Measurements from ENCODE around the gene ARMH3. TPM values are rescaled to one million over a fixed set of nuclear protein-coding genes. Genes with fewer than 3 reads are reported as not detected.

The ARMH3 gene
- total and polyA plus RNA-seq, 10 of the 15 experiments (the other 5 are each of a cell fraction or from before 2014, with no cell fraction given): 13.0 to 33.0 (median 16.4) TPM

DNA sequence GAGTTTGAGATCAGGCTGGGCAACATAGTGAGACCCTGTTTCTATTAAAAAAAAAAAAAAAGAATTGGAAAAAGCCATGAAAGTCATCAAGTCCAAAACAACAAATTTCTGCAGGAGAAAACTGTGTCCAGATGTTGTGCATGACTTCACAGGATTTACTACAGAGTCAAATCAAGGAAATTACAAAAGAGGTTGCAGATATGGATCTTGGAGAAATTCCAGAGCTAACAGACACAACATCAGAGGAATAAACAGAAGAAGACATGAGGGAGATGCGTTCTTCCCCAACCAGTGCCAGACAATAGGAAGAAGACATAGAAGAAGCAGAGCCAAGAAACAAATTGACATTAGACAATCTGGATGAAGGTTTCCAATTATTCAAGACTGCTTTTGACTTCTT, 188.0 kb downstream of the ARMH3 start:
- Histone ChIP-seq H3K4me2 (ENCODE audit: control insufficient read depth, insufficient read depth) (no peak overlapping the region), H3K36me3 (ENCODE audit: control insufficient read depth in 2 of 2, insufficient read depth in 2 of 2, low read length in 1 of 2) (peaks cover 0 to 3% of the 10 kb centered on the region in 2 experiments; a peak in 1 of 4 replicates), H2AFZ (ENCODE audit: control insufficient read depth, low read depth, low read length) (no peak overlapping the region), H4K20me1 (ENCODE audit: control insufficient read depth, insufficient read depth) (no peaks in the 10 kb centered on the region), H3K79me2 (ENCODE audit: control insufficient read depth, insufficient read depth, low read length) (no peaks in the 10 kb centered on the region), H3K27ac (ENCODE audit: control insufficient read depth, insufficient read depth) (no peak overlapping the region), H3K27me3 (replicated peaks in 1 of 2; ENCODE audit: control insufficient read depth in 2 of 2, insufficient read depth in 2 of 2, low read length in 1 of 2) (no peaks in the 10 kb centered on the region), H3K4me1 (ENCODE audit: control insufficient read depth, insufficient read depth, low read length) (no peaks in the 10 kb centered on the region), H3K4me3 (no peak overlapping the region), H3K9me3 (replicated peaks; ENCODE audit: control insufficient read depth, insufficient read depth, low read length) (no peaks in the 10 kb centered on the region), H3K9ac (ENCODE audit: control insufficient read depth, insufficient read depth, low read length) (no peak overlapping the region)
- DNase-seq (ENCODE audit: low read depth, low spot score) (no peak), FAIRE-seq (no peak), ATAC-seq (no peak)
- TF ChIP-seq ZNF217 (IDR thresholded peaks at IDR 0.05) (no peak), BCL11A (IDR thresholded peaks at IDR 0.05; ENCODE audit: low read depth, low read length) (no peak)
- SMC1A ChIA-PET (ENCODE audit: uncharacterized antibody, unreplicated experiment): interaction anchor here (2.9 kb wide), 1 partner anchor 9 kb away, joined by 20 read pairs; no protein-coding TSS in a partner anchor
- WGBS (ENCODE audit: insufficient coverage, insufficient replicate concordance, low lambda C conversion rate, missing lambda C conversion rate): 100% methylated on average over 1 of the region's 1 CpG
- BruUV-seq (replicated peaks): no TSS peak
- intact Hi-C loops (cut with micrococcal nuclease; ENCODE audit: unreplicated experiment) (no loop called here), in situ Hi-C loops (cut with MboI) (no loop called here)
- POLR2A ChIA-PET: interaction anchor here (0.7 kb wide), 1 partner anchor 210 kb away, joined by 3 read pairs; no protein-coding TSS in a partner anchor
- RAD21 ChIA-PET (ENCODE audit: unreplicated experiment): no interaction called here
- CTCF ChIA-PET: interaction anchor here (0.7 to 1.8 kb wide), 2 partner anchors 9 to 28 kb away, joined by 3 to 7 read pairs; no protein-coding TSS in a partner anchor

DNA sequence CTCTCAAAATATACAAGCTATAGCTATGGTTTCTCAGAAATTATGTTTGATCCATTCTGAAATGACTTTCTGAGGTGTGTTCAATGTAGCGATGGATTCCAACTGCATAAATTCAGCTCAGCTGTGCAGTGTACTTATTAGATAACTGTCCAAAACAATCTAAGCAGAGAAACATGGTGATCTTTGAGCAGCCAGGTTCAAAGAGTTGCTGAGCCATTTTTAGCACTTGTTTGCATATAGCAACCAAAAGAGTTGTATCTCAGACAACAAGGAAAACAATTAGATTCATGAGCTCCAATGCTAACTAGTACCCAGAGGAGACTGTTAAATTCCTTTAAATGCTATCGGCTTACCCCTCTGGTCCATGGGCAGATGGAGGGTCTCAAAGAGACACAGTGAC, 196.4 kb downstream of the ARMH3 start:
- no peaks in the 10 kb centered on the region for H3K79me2 ChIP-seq (ENCODE audit: control insufficient read depth, insufficient read depth, low read length)
- ChIA-PET POLR2A (interaction anchor here (0.5 to 1.9 kb wide), 6 partner anchors 10 to 211 kb away, joined by 3 to 7 read pairs (median 4); no protein-coding TSS in a partner anchor), CTCF (interaction anchor here (0.6 to 14.0 kb wide), 8 partner anchors 9 to 256 kb away, joined by 3 to 143 read pairs (median 8); partner anchors contain the start of gene KCNIP2), SMC1A (ENCODE audit: uncharacterized antibody, unreplicated experiment) (interaction anchor here (0.7 to 7.9 kb wide), 15 partner anchors 9 to 193 kb away, joined by 3 to 62 read pairs (median 8); partner anchors contain the start of gene KCNIP2), RAD21 (ENCODE audit: unreplicated experiment) (interaction anchor here (1.0 to 3.3 kb wide), 6 partner anchors 19 to 213 kb away, joined by 3 to 31 read pairs (median 14); no protein-coding TSS in a partner anchor)
- peak overlapping the region; percentile 10; the same call in 1 of the 2 replicates for H3K9ac ChIP-seq (ENCODE audit: control insufficient read depth, insufficient read depth, low read length)
- TF ChIP-seq MEF2B (IDR thresholded peaks at IDR 0.05; ENCODE audit: partially characterized antibody, poor library complexity, severe bottlenecking): peak; percentile 61
- TF ChIP-seq RELA (IDR thresholded peaks at IDR 0.05; ENCODE audit: borderline replicate concordance, partially characterized antibody): no peak
- peak; percentile 77; the same call in 1 of the 2 replicates for TF ChIP-seq MEF2A (IDR thresholded peaks at IDR 0.05; ENCODE audit: insufficient read depth, low read depth, low read length)
- TF ChIP-seq TBL1XR1 (IDR thresholded peaks at IDR 0.05; ENCODE audit: low read depth, low read length): peak; percentile 13; the same call in 1 of the 2 replicates
- TF ChIP-seq POU2F2 (IDR thresholded peaks at IDR 0.05; ENCODE audit: borderline replicate concordance, low read depth, low read length): peak; percentile 74; the same call in 1 of the 3 replicates
- TF ChIP-seq, protein P1, sequence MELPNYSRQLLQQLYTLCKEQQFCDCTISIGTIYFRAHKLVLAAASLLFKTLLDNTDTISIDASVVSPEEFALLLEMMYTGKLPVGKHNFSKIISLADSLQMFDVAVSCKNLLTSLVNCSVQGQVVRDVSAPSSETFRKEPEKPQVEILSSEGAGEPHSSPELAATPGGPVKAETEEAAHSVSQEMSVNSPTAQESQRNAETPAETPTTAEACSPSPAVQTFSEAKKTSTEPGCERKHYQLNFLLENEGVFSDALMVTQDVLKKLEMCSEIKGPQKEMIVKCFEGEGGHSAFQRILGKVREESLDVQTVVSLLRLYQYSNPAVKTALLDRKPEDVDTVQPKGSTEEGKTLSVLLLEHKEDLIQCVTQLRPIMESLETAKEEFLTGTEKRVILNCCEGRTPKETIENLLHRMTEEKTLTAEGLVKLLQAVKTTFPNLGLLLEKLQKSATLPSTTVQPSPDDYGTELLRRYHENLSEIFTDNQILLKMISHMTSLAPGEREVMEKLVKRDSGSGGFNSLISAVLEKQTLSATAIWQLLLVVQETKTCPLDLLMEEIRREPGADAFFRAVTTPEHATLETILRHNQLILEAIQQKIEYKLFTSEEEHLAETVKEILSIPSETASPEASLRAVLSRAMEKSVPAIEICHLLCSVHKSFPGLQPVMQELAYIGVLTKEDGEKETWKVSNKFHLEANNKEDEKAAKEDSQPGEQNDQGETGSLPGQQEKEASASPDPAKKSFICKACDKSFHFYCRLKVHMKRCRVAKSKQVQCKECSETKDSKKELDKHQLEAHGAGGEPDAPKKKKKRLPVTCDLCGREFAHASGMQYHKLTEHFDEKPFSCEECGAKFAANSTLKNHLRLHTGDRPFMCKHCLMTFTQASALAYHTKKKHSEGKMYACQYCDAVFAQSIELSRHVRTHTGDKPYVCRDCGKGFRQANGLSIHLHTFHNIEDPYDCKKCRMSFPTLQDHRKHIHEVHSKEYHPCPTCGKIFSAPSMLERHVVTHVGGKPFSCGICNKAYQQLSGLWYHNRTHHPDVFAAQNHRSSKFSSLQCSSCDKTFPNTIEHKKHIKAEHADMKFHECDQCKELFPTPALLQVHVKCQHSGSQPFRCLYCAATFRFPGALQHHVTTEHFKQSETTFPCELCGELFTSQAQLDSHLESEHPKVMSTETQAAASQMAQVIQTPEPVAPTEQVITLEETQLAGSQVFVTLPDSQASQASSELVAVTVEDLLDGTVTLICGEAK (IDR thresholded peaks at IDR 0.05; ENCODE audit: borderline replicate concordance): no peak
- H3K36me3 ChIP-seq (ENCODE audit: control insufficient read depth in 2 of 2, insufficient read depth in 2 of 2, low read length in 1 of 2): no peaks in the 10 kb centered on the region
- intact Hi-C loops (cut with micrococcal nuclease; ENCODE audit: unreplicated experiment) (no loop called here), in situ Hi-C loops (cut with MboI) (no loop called here)
- no peaks in the 10 kb centered on the region for H3K27me3 ChIP-seq (replicated peaks in 1 of 2; ENCODE audit: control insufficient read depth in 2 of 2, insufficient read depth in 2 of 2, low read length in 1 of 2)
- peak overlapping the region; percentile 88 for H3K4me2 ChIP-seq (ENCODE audit: control insufficient read depth, insufficient read depth)
- no TSS peak for BruUV-seq (replicated peaks)
- peak overlapping the region; percentile 83 for H3K27ac ChIP-seq (ENCODE audit: control insufficient read depth, insufficient read depth)
- H4K20me1 ChIP-seq (ENCODE audit: control insufficient read depth, insufficient read depth): no peaks in the 10 kb centered on the region
- H3K4me3 ChIP-seq: peak overlapping the region; percentile 21; the same call in 1 of the 2 replicates
- no peak overlapping the region for H2AFZ ChIP-seq (ENCODE audit: control insufficient read depth, low read depth, low read length)
- FAIRE-seq: peak; percentile 13
- no peak for DNase-seq (ENCODE audit: low read depth, low spot score)
- peaks cover 32% of the 10 kb centered on the region for H3K4me1 ChIP-seq (ENCODE audit: control insufficient read depth, insufficient read depth, low read length)
- WGBS (ENCODE audit: insufficient coverage, insufficient replicate concordance, low lambda C conversion rate, missing lambda C conversion rate): 27% methylated on average over 2 of the region's 2 CpGs
- H3K9me3 ChIP-seq (replicated peaks; ENCODE audit: control insufficient read depth, insufficient read depth, low read length): peaks cover 8% of the 10 kb centered on the region
- ATAC-seq: peak; percentile 52
